Testis (tissue), 3 donors: ENCODE results near the gene CACNA2D1. TPM values are rescaled to one million over a fixed set of nuclear protein-coding genes. Genes with fewer than 3 reads are reported as not detected.

ENCODE experiments used
- DNase-seq: peaks from one replicate; pipeline ENCODE4 v3.0.0-alpha.2; 2019
- H3K27ac ChIP-seq, 2 donors: fragments of 200-600 bp; sonication (generic); one replicate each; pipeline ENCODE4 v1.5.1; 2019
- H3K27me3 ChIP-seq: fragments of 200-600 bp; sonication (generic); one replicate; pipeline ENCODE4 v1.5.1; 2019
- H3K36me3 ChIP-seq: fragments of 200-600 bp; sonication (generic); one replicate; pipeline ENCODE4 v1.5.1; 2017; ENCODE audit warnings: low read depth; ENCODE audit errors: missing control alignments
- H3K4me1 ChIP-seq: fragments of 200-600 bp; sonication (generic); one replicate; pipeline ENCODE4 v1.5.1; 2019
- H3K4me3 ChIP-seq, 2 donors: fragments of 200-600 bp; sonication (generic); one replicate each; pipeline ENCODE4 v1.5.1; 2017 to 2019
- H3K9me3 ChIP-seq: fragments of 200-600 bp; sonication (generic); one replicate; pipeline ENCODE4 v1.5.1; 2017
- CTCF ChIP-seq, 3 experiments: fragments of 450-650 bp in 2 of 3; fragments of 200-600 bp in 1 of 3; sonication (generic) in 1 of 3; IDR thresholded peaks; one replicate each; pipeline ENCODE4 v1.5.1; 2016 to 2019; ENCODE audit warnings: antibody characterized with exemption in 3 of 3, mild to moderate bottlenecking in 2 of 3, moderate library complexity in 1 of 3
- POLR2A ChIP-seq: fragments of 450-650 bp; IDR thresholded peaks from one replicate; pipeline ENCODE4 v1.6.1; 2017; ENCODE audit warnings: antibody characterized with exemption, mild to moderate bottlenecking, moderate library complexity
- WGBS, 2 donors: methylation state at CpG; one replicate each; pipeline ENCODE4 v1.1.5; 2018; 5-methylcytosine and 5-hydroxymethylcytosine counted together
- intact Hi-C: fragments of 100-400 bp; cut with DNase I; formaldehyde crosslinking; loops from one replicate; pipeline ENCODE4 v1.15.1; 2023; ENCODE audit warnings: low total_unique reads
- polyA plus RNA-seq: library from polyadenylated mRNA; stranded (reverse); fragments of 350-450 nt; fragmentation: Illumina TruSeq; extraction: RNeasy Lipid Tissue Mini Kit (QIAGEN cat#74804); gene quantifications from one replicate; pipeline ENCODE4 v1.2.3, GENCODE V29; 2014; ENCODE audit warnings: low read depth, low replicate concordance; ENCODE audit not compliant: insufficient read depth
- total RNA-seq, 2 donors: library from RNA; depleted of rRNA; stranded (reverse); fragments of >200 nt; gene quantifications; one replicate each; pipeline ENCODE4 v1.2.3, GENCODE V29; 2016

Gene CACNA2D1
- total and polyA plus RNA-seq, 3 donors from 2014 or later, result 5.4 to 29.1 (median 28.0) TPM

- no peak for TF ChIP-seq POLR2A
- no peak for TF ChIP-seq CTCF (IDR thresholded peaks at IDR 0.05)
- H3K27ac ChIP-seq, result no peak overlapping the region
- no peaks in the 10 kb centered on the region for H3K27me3 ChIP-seq
- no peaks in the 10 kb centered on the region for H3K4me1 ChIP-seq
- no peaks in the 10 kb centered on the region for H3K9me3 ChIP-seq
- intact Hi-C loops, result no loop called here
- DNase-seq, result no peak
- no peaks in the 10 kb centered on the region for H3K36me3 ChIP-seq
- 92 to 93% methylated on average over 2 of the region's 2 CpGs for WGBS, 2 donors
- no peak overlapping the region for H3K4me3 ChIP-seq
These were observed 207.9 kb downstream of the CACNA2D1 start for GRCh38 chr7:82235713-82236112.

DNA sequence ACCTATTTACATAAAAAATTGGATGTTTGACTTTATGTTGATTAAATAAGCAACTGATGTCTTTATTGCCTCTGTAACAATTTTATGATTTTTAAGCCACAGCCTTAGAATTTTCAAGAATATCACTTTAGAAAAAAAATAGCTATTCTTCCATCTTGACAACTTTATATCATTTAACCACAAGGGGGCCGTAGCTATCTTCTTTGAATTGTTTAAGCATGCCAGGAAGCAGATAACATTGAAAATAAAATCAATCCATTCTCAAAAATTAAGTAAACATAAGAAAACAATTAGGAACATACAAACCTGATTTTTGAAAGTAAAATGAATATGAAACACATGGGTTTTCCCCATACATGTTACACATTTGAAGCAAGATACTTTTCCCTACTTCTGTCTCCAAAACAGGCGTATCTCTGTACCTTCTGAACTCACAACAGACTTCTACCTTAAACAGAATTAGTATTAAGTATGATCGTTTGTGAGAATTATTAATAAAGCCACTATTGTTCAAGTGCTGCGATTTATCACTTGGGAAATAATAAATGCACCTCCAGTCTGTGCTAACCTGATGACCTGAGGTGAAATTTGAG is 209.0 kb downstream of the CACNA2D1 start:
- Histone ChIP-seq H3K36me3 (no peaks in the 10 kb centered on the region), H3K9me3 (no peaks in the 10 kb centered on the region), H3K27ac (no peak overlapping the region), H3K4me3 (no peak overlapping the region), H3K4me1 (no peaks in the 10 kb centered on the region), H3K27me3 (no peaks in the 10 kb centered on the region)
- no peak for DNase-seq
- TF ChIP-seq CTCF (IDR thresholded peaks at IDR 0.05) (peak; percentile 23 to 69 (median 53)), POLR2A (no peak)
- intact Hi-C loops, result no loop called here
- WGBS, 2 donors, result 48 to 53% methylated on average over 4 of the region's 4 CpGs

GRCh38 chr7:82230811-82231581 is 212.6 kb downstream of the CACNA2D1 start:
- no peak overlapping the region for H3K27ac ChIP-seq
- 91 to 95% methylated on average over 3 of the region's 3 CpGs for WGBS, 2 donors
- H3K4me3 ChIP-seq, result no peak overlapping the region
- TF ChIP-seq POLR2A, result no peak
- DNase-seq, result no peak
- intact Hi-C loops, result no loop called here
- no peaks in the 10 kb centered on the region for H3K9me3 ChIP-seq
- no peaks in the 10 kb centered on the region for H3K27me3 ChIP-seq
- H3K36me3 ChIP-seq, result no peaks in the 10 kb centered on the region
- no peaks in the 10 kb centered on the region for H3K4me1 ChIP-seq

- intact Hi-C loops, result no loop called here
- Histone ChIP-seq H3K27ac (no peak overlapping the region), H3K4me3 (no peak overlapping the region), H3K4me1 (no peaks in the 10 kb centered on the region), H3K9me3 (no peaks in the 10 kb centered on the region), H3K27me3 (no peaks in the 10 kb centered on the region), H3K36me3 (no peaks in the 10 kb centered on the region)
- DNase-seq, result no peak
- 91 to 100% methylated on average over 2 of the region's 2 CpGs for WGBS, 2 donors
- TF ChIP-seq POLR2A (no peak), CTCF (IDR thresholded peaks at IDR 0.05) (no peak)
These were observed 214.4 kb downstream of the CACNA2D1 start for GRCh38 chr7:82229164-82229563.

DNA sequence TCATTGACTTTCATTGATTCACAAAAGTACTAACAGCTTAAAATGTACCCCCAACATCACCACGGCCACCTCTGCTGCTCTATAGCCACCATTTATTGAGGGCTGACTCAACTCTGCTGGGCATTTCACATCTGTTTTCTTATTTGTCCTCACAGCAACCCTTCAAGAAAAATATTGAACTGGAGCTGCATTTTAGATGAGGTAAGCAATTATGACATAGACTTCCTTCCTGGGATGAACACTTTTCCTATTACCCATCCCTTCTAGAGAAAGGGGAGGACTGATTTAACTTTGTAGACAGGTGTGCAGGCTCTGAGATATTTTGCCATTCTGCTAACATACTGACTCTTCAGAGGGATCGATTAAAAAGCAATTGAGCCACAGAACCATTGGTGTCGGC is 217.4 kb downstream of the CACNA2D1 start:
- no peak for TF ChIP-seq POLR2A
- no peak for TF ChIP-seq CTCF (IDR thresholded peaks at IDR 0.05)
- intact Hi-C loops, result no loop called here

More for the DNA sequence above, 217.4 kb downstream of the CACNA2D1 start:
- H3K4me3 ChIP-seq, result no peak overlapping the region
- no peak for DNase-seq
- H3K27me3 ChIP-seq, result no peaks in the 10 kb centered on the region
- no peaks in the 10 kb centered on the region for H3K4me1 ChIP-seq
- 91 to 96% methylated on average over 3 of the region's 3 CpGs for WGBS, 2 donors
- no peaks in the 10 kb centered on the region for H3K36me3 ChIP-seq
- H3K9me3 ChIP-seq, result no peaks in the 10 kb centered on the region
- no peak overlapping the region for H3K27ac ChIP-seq
